Endodermal cell (in vitro differentiated cells): Measurements from ENCODE around the gene STK11. TPM values are rescaled to one million over a fixed set of nuclear protein-coding genes. Genes with fewer than 3 reads are reported as not detected.
A peak's percentile ranks its signal among the peaks of the same experiment; 100 is the strongest.

Experiments
- DNase-seq: peaks from one replicate; pipeline ENCODE4 v3.0.0-alpha.2; 2017
- H3K27ac ChIP-seq: 2 replicates; pipeline ENCODE4 v1.5.1; 2013; ENCODE audit warnings: mild to moderate bottlenecking, low read depth, low read length, moderate library complexity
- H3K27me3 ChIP-seq: 2 replicates; pipeline ENCODE4 v1.6.1; 2013; ENCODE audit warnings: mild to moderate bottlenecking, low read length, moderate library complexity; ENCODE audit not compliant: insufficient read depth, control insufficient read depth, poor library complexity, severe bottlenecking
- H3K36me3 ChIP-seq: 2 replicates; pipeline ENCODE4 v1.7.0; 2013; ENCODE audit warnings: mild to moderate bottlenecking, low read length, moderate library complexity; ENCODE audit not compliant: control insufficient read depth, insufficient read depth
- H3K4me1 ChIP-seq: one replicate; pipeline ENCODE4 v1.7.0; 2013; ENCODE audit warnings: low read length; ENCODE audit not compliant: control insufficient read depth, insufficient read depth
- H3K4me3 ChIP-seq: 2 replicates; pipeline ENCODE4 v1.5.1; 2013; ENCODE audit warnings: mild to moderate bottlenecking, low read length, moderate library complexity
- H3K9ac ChIP-seq: 2 replicates; pipeline ENCODE4 v1.6.1; 2013; ENCODE audit warnings: mild to moderate bottlenecking, low read length, moderate library complexity; ENCODE audit not compliant: poor library complexity, severe bottlenecking; ENCODE audit errors: extremely low read depth
- H3K9me3 ChIP-seq: 2 replicates; pipeline ENCODE4 v1.6.1; 2013; ENCODE audit warnings: mild to moderate bottlenecking, low read length, moderate library complexity; ENCODE audit not compliant: control insufficient read depth
- H3K27ac Mint-ChIP-seq: 2 replicates; pipeline ENCODE4 v1.8.0; 2020; ENCODE audit warnings: mixed read lengths
- H3K27me3 Mint-ChIP-seq: 2 replicates; pipeline ENCODE4 v1.8.0; 2021; ENCODE audit warnings: mild to moderate bottlenecking, mixed read lengths; ENCODE audit not compliant: insufficient read depth
- H3K36me3 Mint-ChIP-seq: 2 replicates; pipeline ENCODE4 v1.8.0; 2020; ENCODE audit warnings: low read depth, mixed read lengths
- H3K4me1 Mint-ChIP-seq: 2 replicates; pipeline ENCODE4 v1.8.0; 2020; ENCODE audit warnings: mixed read lengths
- H3K4me3 Mint-ChIP-seq: 2 replicates; pipeline ENCODE4 v1.8.0; 2020; ENCODE audit warnings: mild to moderate bottlenecking, moderate library complexity, mixed read lengths
- H3K9me3 Mint-ChIP-seq: 2 replicates; pipeline ENCODE4 v1.8.0; 2020; ENCODE audit warnings: mild to moderate bottlenecking, mixed read lengths
- WGBS, 2 experiments: methylation state at CpG; one replicate each; pipeline versions ENCODE4 v1.1.5 to v1.1.7; 2013; ENCODE audit warnings: missing lambda C conversion rate in 2 of 2, mixed read lengths in 1 of 2; ENCODE audit not compliant: insufficient coverage in 1 of 2, insufficient read length in 1 of 2; 5-methylcytosine and 5-hydroxymethylcytosine counted together
- total RNA-seq, 2 donors: library from RNA; stranded (reverse); fragmentation: NEBNext Ultra II Directional in 1 of 2; extraction: Animal tissue kit (Norgen Biotek cat#: 25700) in 1 of 2; gene quantifications; 2 replicates in 1 of 2; 3 replicates in 1 of 2; pipeline ENCODE4 v1.2.1, GENCODE V29; 2021
- TF ChIP-seq, protein P1 (sequence below): fragments of 200-600 bp; sonication (generic); conservative IDR thresholded peaks from 2 replicates; pipeline ENCODE4 v1.5.0; 2021; ENCODE audit warnings: antibody characterized with exemption, mild to moderate bottlenecking

The STK11 gene
- total RNA-seq, 2 donors from 2014 or later, result 78.8 to 81.4 TPM

DNA sequence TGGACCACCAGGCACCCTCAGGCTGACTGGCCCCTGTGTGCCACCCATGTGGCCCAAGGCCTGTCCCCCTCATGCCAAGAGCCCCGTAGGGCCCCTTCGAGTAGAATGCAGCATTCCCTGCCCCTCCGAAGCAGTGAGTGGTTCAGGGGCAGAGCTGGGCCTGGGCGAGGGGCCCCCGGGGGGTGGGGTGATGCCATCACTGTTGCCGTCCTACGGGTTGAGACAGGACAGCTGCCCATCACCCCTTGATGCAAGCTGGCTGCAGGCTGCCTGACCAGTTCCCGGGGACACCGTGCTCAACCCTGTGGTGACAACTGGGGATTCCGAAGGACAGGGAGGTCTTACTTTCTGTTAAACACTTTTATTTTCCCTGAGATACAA is 36.2 kb upstream of the STK11 start:
- Histone ChIP-seq H3K27ac (peak overlapping the region; percentile 32), H3K4me3 (no peak overlapping the region), H3K9ac (no peak overlapping the region), H3K36me3 (no peaks in the 10 kb centered on the region), H3K4me1 (peaks cover 5% of the 10 kb centered on the region), H3K9me3 (no peaks in the 10 kb centered on the region), H3K27me3 (no peaks in the 10 kb centered on the region)
- Mint-ChIP-seq H3K4me3 (no peak overlapping the region), H3K9me3 (no peaks in the 10 kb centered on the region), H3K27me3 (no peaks in the 10 kb centered on the region), H3K27ac (no peak overlapping the region), H3K4me1 (peaks cover 21% of the 10 kb centered on the region), H3K36me3 (peaks cover 5% of the 10 kb centered on the region)
- DNase-seq, result no peak
- TF ChIP-seq, protein P1, sequence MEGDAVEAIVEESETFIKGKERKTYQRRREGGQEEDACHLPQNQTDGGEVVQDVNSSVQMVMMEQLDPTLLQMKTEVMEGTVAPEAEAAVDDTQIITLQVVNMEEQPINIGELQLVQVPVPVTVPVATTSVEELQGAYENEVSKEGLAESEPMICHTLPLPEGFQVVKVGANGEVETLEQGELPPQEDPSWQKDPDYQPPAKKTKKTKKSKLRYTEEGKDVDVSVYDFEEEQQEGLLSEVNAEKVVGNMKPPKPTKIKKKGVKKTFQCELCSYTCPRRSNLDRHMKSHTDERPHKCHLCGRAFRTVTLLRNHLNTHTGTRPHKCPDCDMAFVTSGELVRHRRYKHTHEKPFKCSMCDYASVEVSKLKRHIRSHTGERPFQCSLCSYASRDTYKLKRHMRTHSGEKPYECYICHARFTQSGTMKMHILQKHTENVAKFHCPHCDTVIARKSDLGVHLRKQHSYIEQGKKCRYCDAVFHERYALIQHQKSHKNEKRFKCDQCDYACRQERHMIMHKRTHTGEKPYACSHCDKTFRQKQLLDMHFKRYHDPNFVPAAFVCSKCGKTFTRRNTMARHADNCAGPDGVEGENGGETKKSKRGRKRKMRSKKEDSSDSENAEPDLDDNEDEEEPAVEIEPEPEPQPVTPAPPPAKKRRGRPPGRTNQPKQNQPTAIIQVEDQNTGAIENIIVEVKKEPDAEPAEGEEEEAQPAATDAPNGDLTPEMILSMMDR, result no peak
- 92 to 97% methylated on average over 6 to 10 of the region's 10 CpGs for WGBS, 2 experiments

DNA sequence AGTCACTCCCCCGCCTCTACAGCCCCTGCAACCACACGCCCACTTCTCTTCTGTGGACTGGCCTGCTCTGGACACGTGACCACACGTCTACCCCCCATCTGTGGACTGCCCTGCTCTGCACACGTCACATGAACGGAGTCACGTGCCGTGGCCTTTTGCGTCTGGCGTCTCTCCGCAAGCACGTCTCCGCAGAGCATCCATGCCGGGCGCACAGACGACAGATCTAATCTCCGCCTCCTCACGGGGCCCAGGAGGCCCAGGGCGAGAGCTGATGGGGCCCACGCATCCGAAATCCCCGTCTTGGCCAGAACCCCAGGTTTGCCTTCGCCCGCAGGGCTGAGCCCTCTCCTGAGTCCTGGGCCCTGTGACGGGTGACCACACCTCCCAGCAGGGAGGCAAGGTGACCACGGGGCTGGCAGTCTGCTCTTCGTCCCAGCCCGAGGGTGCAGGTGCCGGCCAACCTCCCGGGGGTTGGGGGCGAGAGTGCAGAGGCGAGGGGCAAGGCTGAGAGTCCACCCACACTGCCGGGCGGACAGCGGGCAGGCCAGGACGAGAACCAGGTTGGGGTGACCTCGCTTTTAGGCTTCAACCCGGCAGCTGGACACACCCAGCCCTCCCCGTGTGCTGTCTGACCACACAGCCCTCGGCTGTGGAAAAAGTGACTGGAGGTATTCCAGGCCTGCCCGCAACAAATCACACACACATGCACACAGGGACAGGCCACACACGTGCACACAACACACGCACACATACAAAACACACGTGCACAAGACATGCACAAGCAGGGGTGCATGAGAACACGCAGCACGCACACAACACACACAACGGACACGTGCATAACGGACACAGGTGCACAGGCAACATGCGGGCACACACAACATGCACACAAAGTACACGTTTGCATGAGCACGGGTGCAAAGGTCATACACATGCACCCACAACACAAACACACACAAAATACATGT is 35.4 kb upstream of the STK11 start:
- H3K9me3 ChIP-seq, result no peaks in the 10 kb centered on the region
- Mint-ChIP-seq H3K27ac (peak overlapping the region; percentile 74), H3K27me3 (no peaks in the 10 kb centered on the region), H3K4me1 (peaks cover 21% of the 10 kb centered on the region), H3K36me3 (peaks cover 5% of the 10 kb centered on the region), H3K4me3 (no peak overlapping the region), H3K9me3 (no peaks in the 10 kb centered on the region)
- H3K9ac ChIP-seq, result no peak overlapping the region
- DNase-seq, result no peak
- H3K36me3 ChIP-seq, result no peaks in the 10 kb centered on the region
- no peak overlapping the region for H3K27ac ChIP-seq
- H3K4me1 ChIP-seq, result peaks cover 5% of the 10 kb centered on the region
- H3K4me3 ChIP-seq, result peak overlapping the region; percentile 90
- no peaks in the 10 kb centered on the region for H3K27me3 ChIP-seq
- TF ChIP-seq, protein P1, result no peak
- 94% methylated on average over 40 to 52 of the region's 52 CpGs for WGBS, 2 experiments

DNA sequence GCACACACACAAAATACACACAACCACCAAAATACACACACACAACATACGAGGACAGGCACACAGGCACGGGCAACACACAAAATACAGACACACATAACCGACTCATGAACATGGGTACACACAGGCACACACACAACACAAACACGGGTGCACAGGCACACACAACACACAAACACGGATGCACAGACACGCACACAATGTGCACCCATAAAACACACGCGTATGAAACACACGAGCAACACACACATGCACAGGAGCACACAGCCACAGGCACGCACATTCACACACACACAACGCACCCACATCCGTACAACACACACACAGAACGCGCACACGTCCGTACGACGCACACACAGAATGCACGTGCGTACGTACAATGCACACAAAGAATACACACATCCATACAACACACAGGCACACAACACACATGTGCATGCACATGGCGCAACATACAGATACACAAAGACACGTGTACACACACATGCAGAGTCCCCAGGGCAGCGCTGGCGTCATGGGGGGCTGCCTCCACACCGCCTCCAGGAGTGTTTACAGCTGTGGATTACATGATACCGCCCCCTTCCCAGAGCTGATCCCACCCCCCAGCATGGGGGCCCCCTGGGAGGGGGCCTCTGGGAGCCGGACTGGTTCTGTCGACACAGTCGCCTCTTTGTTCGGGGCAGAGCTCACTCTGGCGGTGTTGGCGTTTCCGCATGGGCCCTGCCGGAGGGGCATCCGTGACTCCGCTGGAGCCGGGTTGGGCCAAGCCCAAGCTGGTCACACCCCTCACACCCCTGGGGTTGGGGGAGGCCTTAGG is 34.4 kb upstream of the STK11 start:
- Histone ChIP-seq H3K9ac (no peak overlapping the region), H3K4me3 (peak overlapping the region; percentile 90), H3K27ac (no peak overlapping the region), H3K4me1 (peaks cover 5% of the 10 kb centered on the region), H3K36me3 (no peaks in the 10 kb centered on the region), H3K9me3 (no peaks in the 10 kb centered on the region), H3K27me3 (no peaks in the 10 kb centered on the region)
- no peaks in the 10 kb centered on the region for H3K27me3 Mint-ChIP-seq
- H3K9me3 Mint-ChIP-seq, result no peaks in the 10 kb centered on the region
- H3K4me3 Mint-ChIP-seq, result no peak overlapping the region
- peaks cover 5% of the 10 kb centered on the region for H3K36me3 Mint-ChIP-seq
- H3K4me1 Mint-ChIP-seq, result peaks cover 21% of the 10 kb centered on the region
- peak overlapping the region; percentile 74 for H3K27ac Mint-ChIP-seq
- DNase-seq, result no peak
- TF ChIP-seq, protein P1, result no peak
- WGBS, 2 experiments, result 85 to 89% methylated on average over 21 to 38 of the region's 38 CpGs
